Smooth muscle cell (in vitro differentiated cells): ENCODE data around the gene TMX2. TPM values are rescaled to one million over a fixed set of nuclear protein-coding genes. Genes with fewer than 3 reads are reported as not detected.

Experiments
- DNase-seq: peaks from one replicate; lab custom pipeline; 2025; ENCODE audit not compliant: unreplicated experiment; lab: John Stamatoyannopoulos, UW
- H2AFZ ChIP-seq: fragments of 200-600 bp; sonication (generic); 2 replicates; pipeline ENCODE4 v1.6.0; 2016; ENCODE audit warnings: antibody characterized with exemption, low read depth, mild to moderate bottlenecking
- H3F3A ChIP-seq: fragments of 200-600 bp; sonication (generic); 2 replicates; pipeline ENCODE4 v1.6.0; 2017; ENCODE audit warnings: antibody characterized with exemption, low read depth
- H3K27ac ChIP-seq: fragments of 200-600 bp; sonication (generic); 2 replicates; pipeline ENCODE4 v1.5.1; 2016; ENCODE audit warnings: low read depth, mild to moderate bottlenecking
- H3K27me3 ChIP-seq: fragments of 200-600 bp; sonication (generic); 2 replicates; pipeline ENCODE4 v1.6.1; 2016; ENCODE audit warnings: low read depth, mild to moderate bottlenecking
- H3K36me3 ChIP-seq: fragments of 200-600 bp; sonication (generic); 2 replicates; pipeline ENCODE4 v1.5.1; 2016; ENCODE audit warnings: low read depth
- H3K4me1 ChIP-seq: fragments of 200-600 bp; sonication (generic); 2 replicates; pipeline ENCODE4 v1.5.1; 2016; ENCODE audit warnings: low read depth
- H3K4me2 ChIP-seq: fragments of 200-600 bp; sonication (generic); 2 replicates; pipeline ENCODE4 v1.6.0; 2016; ENCODE audit warnings: mild to moderate bottlenecking
- H3K4me3 ChIP-seq: fragments of 200-600 bp; sonication (generic); 2 replicates; pipeline ENCODE4 v1.5.1; 2016; ENCODE audit warnings: mild to moderate bottlenecking
- H3K79me2 ChIP-seq: fragments of 200-600 bp; sonication (generic); 2 replicates; pipeline ENCODE4 v1.6.0; 2016; ENCODE audit warnings: low read depth, mild to moderate bottlenecking
- H3K9ac ChIP-seq: fragments of 200-600 bp; sonication (generic); 2 replicates; pipeline ENCODE4 v1.6.0; 2016; ENCODE audit warnings: low read depth
- H3K9me3 ChIP-seq: fragments of 200-600 bp; sonication (generic); replicated peaks from 2 replicates; pipeline ENCODE4 v1.5.1; 2016; ENCODE audit warnings: low read depth
- H4K20me1 ChIP-seq: fragments of 200-600 bp; sonication (generic); 2 replicates; pipeline ENCODE4 v1.6.0; 2016; ENCODE audit warnings: low read depth
- CTCF ChIP-seq: fragments of 200-600 bp; sonication (generic); IDR thresholded peaks from 2 replicates; pipeline ENCODE4 v1.5.1; 2017; ENCODE audit warnings: borderline replicate concordance, mild to moderate bottlenecking, antibody characterized with exemption; ENCODE audit not compliant: insufficient read depth, poor library complexity, severe bottlenecking
- WGBS: methylation state at CpG from one replicate; pipeline ENCODE4 v1.1.7; 2016; ENCODE audit warnings: low lambda C conversion rate; 5-methylcytosine and 5-hydroxymethylcytosine counted together
- polyA plus RNA-seq: library from polyadenylated mRNA; unstranded; fragments of >200 nt; fragmentation: Nextera tagmentation; extraction: Ambion mirVana; gene quantifications from 2 replicates; pipeline ENCODE4 v1.2.1, GENCODE V29; 2016
- total RNA-seq: library from RNA; depleted of rRNA; stranded (reverse); fragments of >200 nt; gene quantifications from 2 replicates; pipeline ENCODE4 v1.2.3, GENCODE V29; 2014

The TMX2 gene
- total and polyA plus RNA-seq, 2 experiments from 2014 or later = 82.6 to 86.6 TPM

DNA sequence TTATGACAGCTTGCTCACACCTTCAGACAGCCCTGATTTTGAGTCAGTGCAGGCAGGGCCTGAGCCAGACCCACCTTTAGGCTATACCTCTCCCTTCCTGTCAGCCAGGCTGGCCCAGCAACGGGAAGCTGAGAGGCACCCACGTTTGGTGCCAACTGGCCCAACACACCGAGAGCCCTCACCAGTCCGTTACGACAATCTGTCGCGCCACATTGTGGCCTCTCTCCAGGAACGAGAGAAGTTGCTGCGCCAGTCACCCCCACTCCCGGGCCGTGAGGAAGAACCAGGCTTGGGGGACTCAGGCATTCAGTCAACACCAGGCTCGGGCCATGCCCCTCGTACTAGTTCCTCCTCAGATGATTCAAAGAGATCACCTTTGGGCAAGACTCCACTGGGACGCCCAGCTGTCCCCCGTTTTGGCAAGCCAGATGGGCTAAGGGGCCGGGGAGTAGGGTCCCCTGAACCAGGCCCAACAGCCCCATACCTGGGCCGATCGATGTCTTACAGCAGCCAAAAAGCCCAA lies 13.5 kb upstream of the TMX2 start:
- Histone ChIP-seq H3F3A (peaks cover 12% of the 10 kb centered on the region), H3K9ac (no peak overlapping the region), H3K36me3 (peaks cover 27% of the 10 kb centered on the region), H3K4me1 (no peaks in the 10 kb centered on the region), H3K4me3 (no peak overlapping the region), H3K27me3 (no peaks in the 10 kb centered on the region), H4K20me1 (no peaks in the 10 kb centered on the region), H2AFZ (no peak overlapping the region), H3K9me3 (no peaks in the 10 kb centered on the region), H3K79me2 (no peaks in the 10 kb centered on the region), H3K4me2 (no peak overlapping the region), H3K27ac (no peak overlapping the region)
- WGBS = 96% methylated on average over 18 of the region's 18 CpGs
- no peak for TF ChIP-seq CTCF
- no peak for DNase-seq

- H3K9ac ChIP-seq = no peak overlapping the region
- 94% methylated on average over 10 of the region's 10 CpGs for WGBS
- H3K9me3 ChIP-seq = no peaks in the 10 kb centered on the region
- no peak overlapping the region for H3K4me2 ChIP-seq
- no peaks in the 10 kb centered on the region for H3K79me2 ChIP-seq
- no peak overlapping the region for H3K4me3 ChIP-seq
- H3K27ac ChIP-seq = no peak overlapping the region
- H2AFZ ChIP-seq = no peak overlapping the region
- peaks cover 15% of the 10 kb centered on the region for H3F3A ChIP-seq
- H3K4me1 ChIP-seq = no peaks in the 10 kb centered on the region
- peaks cover 22% of the 10 kb centered on the region for H3K36me3 ChIP-seq
- no peak for TF ChIP-seq CTCF
- DNase-seq = no peak
- H4K20me1 ChIP-seq = no peaks in the 10 kb centered on the region
- no peaks in the 10 kb centered on the region for H3K27me3 ChIP-seq
These were observed 12.6 kb upstream of the TMX2 start for GRCh38 chr11:57699813-57700212.

- Histone ChIP-seq H3K36me3 (peaks cover 16% of the 10 kb centered on the region), H3K9ac (no peak overlapping the region)
These were observed 12.0 kb upstream of the TMX2 start for GRCh38 chr11:57700425-57700824.

More at GRCh38 chr11:57700425-57700824, 12.0 kb upstream of the TMX2 start:
- no peaks in the 10 kb centered on the region for H3K4me1 ChIP-seq
- no peak overlapping the region for H3K27ac ChIP-seq
- DNase-seq = no peak
- no peak for TF ChIP-seq CTCF
- 90% methylated on average over 3 of the region's 3 CpGs for WGBS
- no peaks in the 10 kb centered on the region for H3K9me3 ChIP-seq
- H3F3A ChIP-seq = peaks cover 15% of the 10 kb centered on the region
- no peaks in the 10 kb centered on the region for H4K20me1 ChIP-seq
- no peak overlapping the region for H3K4me3 ChIP-seq
- H2AFZ ChIP-seq = no peak overlapping the region
- H3K4me2 ChIP-seq = no peak overlapping the region
- peaks cover under 1% of the 10 kb centered on the region for H3K79me2 ChIP-seq
- no peaks in the 10 kb centered on the region for H3K27me3 ChIP-seq
